ENCODE data around the gene PCDHGB1. TPM values are rescaled to one million over a fixed set of nuclear protein-coding genes. Genes with fewer than 3 reads are reported as not detected.
"Not testable (repeated sequence)": the region's sequence is repeated elsewhere in the genome, so short reads cannot be mapped to it uniquely, and the experiment has no call there.

The PCDHGB1 gene
- polyA plus RNA-seq, 2 donors = 0.19 to 0.39 TPM

- H3K4me1 ChIP-seq (ENCODE audit: control insufficient read depth in 2 of 2, insufficient read depth in 2 of 2, low read length in 1 of 2) = no peaks in the 10 kb centered on the region
- no peak within 1 kb of the TSS for H3K4me3 ChIP-seq (ENCODE audit: low read depth in 1 of 2, low read length in 2 of 2)
- H3K36me3 ChIP-seq (ENCODE audit: control insufficient read depth in 2 of 2, insufficient read depth in 2 of 2, low read length in 1 of 2) = no peaks in the 10 kb centered on the region
- H3K27ac ChIP-seq (ENCODE audit: low read depth in 2 of 2, low read length in 1 of 2) = no peak within 1 kb of the TSS
- 25 to 30% methylated on average over 38 of the region's 38 CpGs for WGBS, 2 donors
- peaks cover 33 to 42% of the 10 kb centered on the region in 2 donors for H3K9me3 ChIP-seq (ENCODE audit: control insufficient read depth in 2 of 2, insufficient read depth in 1 of 2, low read depth in 1 of 2, low read length in 1 of 2)
- peaks cover 0 to 5% of the 10 kb centered on the region in 2 donors for H3K27me3 ChIP-seq (ENCODE audit: control insufficient read depth in 1 of 2, insufficient read depth in 2 of 2, low read length in 2 of 2)
These were observed 42.7 kb downstream of the PCDHGB1 start, which contains the start of gene PCDHGA8 for GRCh38 chr5:141392429-141393198. Gene PCDHGA8, plus strand, starts transcription at chr5:141392633. Its CDS starts 181 bp downstream, at chr5:141392814.

GRCh38 chr5:141393267-141393666 lies 43.4 kb downstream of the PCDHGB1 start:
- no peaks in the 10 kb centered on the region for H3K4me1 ChIP-seq (ENCODE audit: control insufficient read depth in 2 of 2, insufficient read depth in 2 of 2, low read length in 1 of 2)
- peaks cover 36 to 44% of the 10 kb centered on the region in 2 donors for H3K9me3 ChIP-seq (ENCODE audit: control insufficient read depth in 2 of 2, insufficient read depth in 1 of 2, low read depth in 1 of 2, low read length in 1 of 2)
- no peaks in the 10 kb centered on the region for H3K36me3 ChIP-seq (ENCODE audit: control insufficient read depth in 2 of 2, insufficient read depth in 2 of 2, low read length in 1 of 2)
- WGBS, 2 donors = 36% methylated on average over 21 of the region's 21 CpGs
- H3K4me3 ChIP-seq (ENCODE audit: low read depth in 1 of 2, low read length in 2 of 2) = no peak overlapping the region
- H3K27ac ChIP-seq (ENCODE audit: low read depth in 2 of 2, low read length in 1 of 2) = no peak overlapping the region
- peaks cover 0 to 5% of the 10 kb centered on the region in 2 donors for H3K27me3 ChIP-seq (ENCODE audit: control insufficient read depth in 1 of 2, insufficient read depth in 2 of 2, low read length in 2 of 2)

GRCh38 chr5:141394401-141395187 lies 44.7 kb downstream of the PCDHGB1 start:
- H3K9me3 ChIP-seq (ENCODE audit: control insufficient read depth in 2 of 2, insufficient read depth in 1 of 2, low read depth in 1 of 2, low read length in 1 of 2) = peaks cover 30 to 39% of the 10 kb centered on the region in 2 donors
- not testable (repeated sequence) for H3K27me3 ChIP-seq (ENCODE audit: control insufficient read depth in 1 of 2, insufficient read depth in 2 of 2, low read length in 2 of 2); H3K27ac ChIP-seq (ENCODE audit: low read depth in 2 of 2, low read length in 1 of 2); H3K4me1 ChIP-seq (ENCODE audit: control insufficient read depth in 2 of 2, insufficient read depth in 2 of 2, low read length in 1 of 2); H3K4me3 ChIP-seq (ENCODE audit: low read depth in 1 of 2, low read length in 2 of 2); H3K36me3 ChIP-seq (ENCODE audit: control insufficient read depth in 2 of 2, insufficient read depth in 2 of 2, low read length in 1 of 2)
- WGBS, 2 donors = 42% methylated on average over 41 to 46 of the region's 53 CpGs

GRCh38 chr5:141397756-141398551 lies 48.1 kb downstream of the PCDHGB1 start, which contains the start of gene PCDHGB5:
Gene PCDHGB5, plus strand, starts transcription at chr5:141397947. Its CDS starts 181 bp downstream, at chr5:141398128.
- WGBS, 2 donors = 9 to 12% methylated on average over 21 to 25 of the region's 43 CpGs
- peak within 1 kb of the TSS in 1 of 2 donors; percentile 30 for H3K4me3 ChIP-seq (ENCODE audit: low read depth in 1 of 2, low read length in 2 of 2)
- H3K9me3 ChIP-seq (ENCODE audit: control insufficient read depth in 2 of 2, insufficient read depth in 1 of 2, low read depth in 1 of 2, low read length in 1 of 2) = peaks cover 32 to 38% of the 10 kb centered on the region in 2 donors
- not testable (repeated sequence) for H3K27ac ChIP-seq (ENCODE audit: low read depth in 2 of 2, low read length in 1 of 2); H3K27me3 ChIP-seq (ENCODE audit: control insufficient read depth in 1 of 2, insufficient read depth in 2 of 2, low read length in 2 of 2); H3K4me1 ChIP-seq (ENCODE audit: control insufficient read depth in 2 of 2, insufficient read depth in 2 of 2, low read length in 1 of 2); H3K36me3 ChIP-seq (ENCODE audit: control insufficient read depth in 2 of 2, insufficient read depth in 2 of 2, low read length in 1 of 2)

- H3K4me3 ChIP-seq (ENCODE audit: low read depth in 1 of 2, low read length in 2 of 2) = no peak overlapping the region
- peaks cover 32 to 40% of the 10 kb centered on the region in 2 donors for H3K9me3 ChIP-seq (ENCODE audit: control insufficient read depth in 2 of 2, insufficient read depth in 1 of 2, low read depth in 1 of 2, low read length in 1 of 2)
- H3K36me3 ChIP-seq (ENCODE audit: control insufficient read depth in 2 of 2, insufficient read depth in 2 of 2, low read length in 1 of 2) = no peaks in the 10 kb centered on the region
- no peak overlapping the region for H3K27ac ChIP-seq (ENCODE audit: low read depth in 2 of 2, low read length in 1 of 2)
- H3K4me1 ChIP-seq (ENCODE audit: control insufficient read depth in 2 of 2, insufficient read depth in 2 of 2, low read length in 1 of 2) = no peaks in the 10 kb centered on the region
- peaks cover 0 to 3% of the 10 kb centered on the region in 2 donors for H3K27me3 ChIP-seq (ENCODE audit: control insufficient read depth in 1 of 2, insufficient read depth in 2 of 2, low read length in 2 of 2)
- 28% methylated on average over 15 of the region's 15 CpGs for WGBS, 2 donors
These were observed 48.7 kb downstream of the PCDHGB1 start for GRCh38 chr5:141398608-141399007.

- Histone ChIP-seq H3K36me3 (ENCODE audit: control insufficient read depth in 2 of 2, insufficient read depth in 2 of 2, low read length in 1 of 2) (no peaks in the 10 kb centered on the region), H3K9me3 (ENCODE audit: control insufficient read depth in 2 of 2, insufficient read depth in 1 of 2, low read depth in 1 of 2, low read length in 1 of 2) (peaks cover 31 to 39% of the 10 kb centered on the region in 2 donors), H3K4me3 (ENCODE audit: low read depth in 1 of 2, low read length in 2 of 2) (no peak overlapping the region), H3K27me3 (ENCODE audit: control insufficient read depth in 1 of 2, insufficient read depth in 2 of 2, low read length in 2 of 2) (peaks cover 0 to 3% of the 10 kb centered on the region in 2 donors), H3K27ac (ENCODE audit: low read depth in 2 of 2, low read length in 1 of 2) (no peak overlapping the region), H3K4me1 (ENCODE audit: control insufficient read depth in 2 of 2, insufficient read depth in 2 of 2, low read length in 1 of 2) (no peaks in the 10 kb centered on the region)
- WGBS, 2 donors = 31 to 32% methylated on average over 61 of the region's 61 CpGs
These were observed 49.8 kb downstream of the PCDHGB1 start for GRCh38 chr5:141399555-141400258.

Other genes starting within 250 kb of the PCDHGB1 start
- under 1 TPM; 0.10 to 0.14 TPM for gene PCDHB3, start 249.6 kb upstream of the PCDHGB1 start, polyA plus RNA-seq
- under 1 TPM; 0.20 to 0.36 TPM for gene PCDHB4, start 228.3 kb upstream of the PCDHGB1 start, polyA plus RNA-seq
- under 1 TPM; 0.14 to 0.26 TPM for gene PCDHB5, start 214.9 kb upstream of the PCDHGB1 start, polyA plus RNA-seq
- under 1 TPM; 0.06 to 0.09 TPM for gene PCDHB6, start 200.0 kb upstream of the PCDHGB1 start, polyA plus RNA-seq
- gene PCDHB7, start 177.5 kb upstream of the PCDHGB1 start, polyA plus RNA-seq = under 1 TPM; 0.02 to 0.14 TPM
- gene PCDHB8, start 172.3 kb upstream of the PCDHGB1 start, polyA plus RNA-seq = under 1 TPM; 0.04 TPM
- gene PCDHB16, start 167.7 kb upstream of the PCDHGB1 start, polyA plus RNA-seq = under 1 TPM; 0.08 to 0.16 TPM
- under 1 TPM; 0.16 to 0.18 TPM for gene PCDHB9, start 162.9 kb upstream of the PCDHGB1 start, polyA plus RNA-seq
- under 1 TPM; 0.10 to 0.44 TPM for gene PCDHB10, start 157.7 kb upstream of the PCDHGB1 start, polyA plus RNA-seq
- gene PCDHB11, start 150.5 kb upstream of the PCDHGB1 start, polyA plus RNA-seq = under 1 TPM; 0.16 to 0.47 TPM
- under 1 TPM; 0.08 to 0.15 TPM for gene PCDHB12, start 141.4 kb upstream of the PCDHGB1 start, polyA plus RNA-seq
- gene PCDHB13, start 136.2 kb upstream of the PCDHGB1 start, polyA plus RNA-seq = under 1 TPM; 0.29 to 0.33 TPM
- under 1 TPM; 0.67 to 0.88 TPM for gene PCDHB14, start 126.8 kb upstream of the PCDHGB1 start, polyA plus RNA-seq
- under 1 TPM; 0.37 to 0.80 TPM for gene PCDHB15, start 104.7 kb upstream of the PCDHGB1 start, polyA plus RNA-seq
- gene SLC25A2, start 46.0 kb upstream of the PCDHGB1 start, polyA plus RNA-seq = under 1 TPM; 0.05 to 0.29 TPM
- 10 to 100 TPM; 22.5 to 35.3 TPM for gene TAF7, start 29.3 kb upstream of the PCDHGB1 start, polyA plus RNA-seq
- under 1 TPM; 0.13 to 0.22 TPM for gene PCDHGA1, start 19.6 kb upstream of the PCDHGB1 start, polyA plus RNA-seq
- under 1 TPM; 0.14 to 0.27 TPM for gene PCDHGA2, start 11.3 kb upstream of the PCDHGB1 start, polyA plus RNA-seq
- gene PCDHGA3, start 6.3 kb upstream of the PCDHGB1 start, polyA plus RNA-seq = under 1 TPM; 0.08 to 0.12 TPM
- under 1 TPM; 0.11 to 0.12 TPM for gene PCDHGA4, start 4.9 kb downstream of the PCDHGB1 start, polyA plus RNA-seq
- under 1 TPM; 0.20 to 0.39 TPM for gene PCDHGB2, start 9.9 kb downstream of the PCDHGB1 start, polyA plus RNA-seq
- under 1 TPM; 0.14 to 0.28 TPM for gene PCDHGA5, start 14.1 kb downstream of the PCDHGB1 start, polyA plus RNA-seq
- under 1 TPM; 0.13 to 0.37 TPM for gene PCDHGB3, start 20.1 kb downstream of the PCDHGB1 start, polyA plus RNA-seq
- under 1 TPM; 0.36 to 0.63 TPM for gene PCDHGA6, start 23.8 kb downstream of the PCDHGB1 start, polyA plus RNA-seq
- under 1 TPM; 0.24 to 0.53 TPM for gene PCDHGA7, start 32.6 kb downstream of the PCDHGB1 start, polyA plus RNA-seq
- gene PCDHGB4, start 37.6 kb downstream of the PCDHGB1 start, polyA plus RNA-seq = under 1 TPM; 0.36 to 0.37 TPM
- under 1 TPM; 0.06 to 0.29 TPM for gene PCDHGA8, start 42.5 kb downstream of the PCDHGB1 start, polyA plus RNA-seq
- gene PCDHGB5, start 47.8 kb downstream of the PCDHGB1 start, polyA plus RNA-seq = 1 to 10 TPM; 1.0 to 1.7 TPM
- under 1 TPM; 0.54 to 0.83 TPM for gene PCDHGA9, start 52.7 kb downstream of the PCDHGB1 start, polyA plus RNA-seq
- gene PCDHGB6, start 57.9 kb downstream of the PCDHGB1 start, polyA plus RNA-seq = under 1 TPM; 0.60 to 0.92 TPM
- 1 to 10 TPM; 1.1 to 1.2 TPM for gene PCDHGA10, start 62.9 kb downstream of the PCDHGB1 start, polyA plus RNA-seq
- gene PCDHGB7, start 67.6 kb downstream of the PCDHGB1 start, polyA plus RNA-seq = 1 to 10 TPM; 1.2 to 1.4 TPM
- under 1 TPM; 0.44 to 0.75 TPM for gene PCDHGA11, start 71.0 kb downstream of the PCDHGB1 start, polyA plus RNA-seq
- gene PCDHGA12, start 80.4 kb downstream of the PCDHGB1 start, polyA plus RNA-seq = under 1 TPM; 0.34 to 0.65 TPM
- gene PCDHGC3, start 125.9 kb downstream of the PCDHGB1 start, polyA plus RNA-seq = 10 to 100 TPM; 25.8 to 32.1 TPM
- gene PCDHGC4, start 134.9 kb downstream of the PCDHGB1 start, polyA plus RNA-seq = under 1 TPM; 0.05 to 0.45 TPM
- under 1 TPM; 0.05 to 0.43 TPM for gene PCDHGC5, start 139.0 kb downstream of the PCDHGB1 start, polyA plus RNA-seq